GM18526 (cell line): ENCODE data around the gene ENTPD1.

Experiments used
- POLR2A ChIP-seq: IDR thresholded peaks from 3 replicates; pipeline ENCODE4 v1.6.1; 2011; ENCODE audit not compliant: insufficient read length; ENCODE audit errors: extremely low read depth

The ENTPD1 gene

GRCh38 chr10:95837356-95837776 lies 81.4 kb downstream of the ENTPD1 start:
- no peak for TF ChIP-seq POLR2A

GRCh38 chr10:95837783-95838182 lies 81.8 kb downstream of the ENTPD1 start:
- no peak for TF ChIP-seq POLR2A

- TF ChIP-seq POLR2A, result no peak
These were observed 84.2 kb downstream of the ENTPD1 start for GRCh38 chr10:95840121-95840520.

GRCh38 chr10:95840681-95841080 lies 84.7 kb downstream of the ENTPD1 start:
- TF ChIP-seq POLR2A, result no peak

GRCh38 chr10:95841661-95842498 lies 85.9 kb downstream of the ENTPD1 start:
- TF ChIP-seq POLR2A, result no peak

- TF ChIP-seq POLR2A, result no peak
These were observed 89.4 kb downstream of the ENTPD1 start for GRCh38 chr10:95845411-95845810.

- TF ChIP-seq POLR2A, result no peak
These were observed 91.0 kb downstream of the ENTPD1 start for GRCh38 chr10:95847007-95847406.

- TF ChIP-seq POLR2A, result no peak
These were observed 92.9 kb downstream of the ENTPD1 start for GRCh38 chr10:95848841-95849240.

- TF ChIP-seq POLR2A, result no peak
These were observed 94.8 kb downstream of the ENTPD1 start for GRCh38 chr10:95850791-95851190.

- TF ChIP-seq POLR2A, result no peak
These were observed 104.4 kb downstream of the ENTPD1 start for GRCh38 chr10:95860166-95860940.

GRCh38 chr10:95861386-95861785 lies 105.4 kb downstream of the ENTPD1 start:
- TF ChIP-seq POLR2A, result no peak

- TF ChIP-seq POLR2A, result no peak
These were observed 109.2 kb downstream of the ENTPD1 start for GRCh38 chr10:95864906-95865813.

- no peak for TF ChIP-seq POLR2A
These were observed 110.0 kb downstream of the ENTPD1 start for GRCh38 chr10:95865814-95866466.

GRCh38 chr10:95866467-95866842 lies 110.5 kb downstream of the ENTPD1 start:
- no peak for TF ChIP-seq POLR2A

- TF ChIP-seq POLR2A, result no peak
These were observed 111.9 kb downstream of the ENTPD1 start for GRCh38 chr10:95867866-95868265.

GRCh38 chr10:95872158-95872711 lies 116.3 kb downstream of the ENTPD1 start:
- TF ChIP-seq POLR2A, result no peak
